Limb (tissue), 2 donors: ENCODE results near the gene SF3A2.

Experiments used
- DNase-seq, 2 donors: peaks; one replicate each; pipeline ENCODE4 v3.0.0-alpha.2; 2016; ENCODE audit errors: extremely low spot score in 2 of 2

SF3A2 gene

GRCh38 chr19:2207991-2208860, 28.4 kb upstream of the SF3A2 start:
- DNase-seq = peak; percentile 59

GRCh38 chr19:2208975-2209374, 27.6 kb upstream of the SF3A2 start:
- DNase-seq = no peak

GRCh38 chr19:2209408-2209807, 27.2 kb upstream of the SF3A2 start:
- no peak for DNase-seq

- DNase-seq = no peak
Measured at GRCh38 chr19:2210206-2210605, 26.4 kb upstream of the SF3A2 start.

- DNase-seq = no peak
Measured at GRCh38 chr19:2210987-2211740, 25.5 kb upstream of the SF3A2 start.

- no peak for DNase-seq
Measured at GRCh38 chr19:2212861-2213711, 23.5 kb upstream of the SF3A2 start.

- DNase-seq = peak; percentile 45 to 54
Measured at GRCh38 chr19:2213799-2214198, 22.8 kb upstream of the SF3A2 start.

- DNase-seq = no peak
Measured at GRCh38 chr19:2214251-2214650, 22.4 kb upstream of the SF3A2 start.

GRCh38 chr19:2215281-2215751, 21.3 kb upstream of the SF3A2 start:
- DNase-seq = no peak

- no peak for DNase-seq
Measured at GRCh38 chr19:2216361-2217225, 20.0 kb upstream of the SF3A2 start.

- no peak for DNase-seq
Measured at GRCh38 chr19:2217591-2217990, 19.0 kb upstream of the SF3A2 start.

GRCh38 chr19:2219726-2220125, 16.9 kb upstream of the SF3A2 start:
- DNase-seq = no peak

- no peak for DNase-seq
Measured at GRCh38 chr19:2221250-2221831, 15.3 kb upstream of the SF3A2 start.

- DNase-seq = no peak
Measured at GRCh38 chr19:2221918-2222317, 14.7 kb upstream of the SF3A2 start.

GRCh38 chr19:2223391-2223790, 13.2 kb upstream of the SF3A2 start:
- no peak for DNase-seq

GRCh38 chr19:2223959-2224358, 12.7 kb upstream of the SF3A2 start:
- no peak for DNase-seq

- DNase-seq = no peak
Measured at GRCh38 chr19:2224754-2225349, 11.8 kb upstream of the SF3A2 start.

GRCh38 chr19:2225415-2226050, 11.1 kb upstream of the SF3A2 start:
- no peak for DNase-seq

- DNase-seq = no peak
Measured at GRCh38 chr19:2226051-2226839, 10.4 kb upstream of the SF3A2 start.
